ENCODE results near the gene ZNF709.
A peak's percentile ranks its signal among the peaks of the same experiment; 100 is the strongest.

DNA sequence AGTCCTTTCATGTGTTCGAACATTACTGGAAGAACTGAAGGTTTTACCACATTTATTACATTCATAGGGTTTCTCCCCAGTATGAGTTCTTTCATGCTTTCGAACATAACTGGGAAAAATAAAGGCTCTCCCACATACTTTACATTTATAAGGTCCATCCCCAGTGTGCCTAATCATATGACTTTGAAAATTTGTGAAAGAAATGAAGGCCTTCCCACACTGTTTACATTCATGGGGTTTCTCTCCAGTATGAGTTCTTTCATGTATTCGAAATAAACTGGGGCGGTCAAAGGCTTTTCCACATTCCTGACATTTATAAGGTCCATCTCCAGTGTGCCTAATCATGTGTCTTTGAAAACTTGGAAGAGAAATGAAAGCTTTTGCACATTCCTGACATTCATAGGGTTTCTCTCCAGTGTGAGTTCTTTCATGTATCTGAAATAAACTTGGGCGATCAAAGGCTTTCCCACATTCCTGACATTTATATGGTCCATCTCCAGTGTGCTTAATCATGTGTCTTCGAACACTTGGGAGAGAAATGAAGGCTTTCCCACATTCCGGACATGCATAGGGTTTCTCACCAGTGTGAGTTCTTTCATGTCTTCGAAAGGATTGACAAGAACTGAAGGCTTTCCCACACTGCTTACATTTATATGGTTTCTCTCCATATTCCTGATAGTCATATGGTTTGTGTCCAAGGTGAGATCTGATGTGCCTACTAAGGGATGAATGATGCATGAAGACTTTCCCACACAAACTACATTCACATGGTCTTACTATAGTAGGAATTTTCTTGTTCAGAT is 42.6 kb upstream of the ZNF709 start:
- TF ChIP-seq ZNF274 (IDR thresholded peaks at IDR 0.05; ENCODE audit: low read depth, low read length) (peak; percentile 93), YY1 (IDR thresholded peaks at IDR 0.05; ENCODE audit: insufficient read depth, insufficient read length) (no peak)
